Osteocyte (in vitro differentiated cells): Measurements from ENCODE around the gene PCDHGB5. TPM values are rescaled to one million over a fixed set of nuclear protein-coding genes. Genes with fewer than 3 reads are reported as not detected.

Experiments
- DNase-seq: peaks from one replicate; pipeline ENCODE4 v3.0.0; 2021; ENCODE audit warnings: mixed read lengths; ENCODE audit not compliant: unreplicated experiment; ENCODE audit errors: extremely low spot score
- H3K27ac Mint-ChIP-seq: one replicate; pipeline ENCODE4 v1.8.0; 2021; ENCODE audit warnings: mild to moderate bottlenecking, mixed read lengths; ENCODE audit not compliant: unreplicated experiment
- H3K27me3 Mint-ChIP-seq: one replicate; pipeline ENCODE4 v1.8.0; 2021; ENCODE audit warnings: mixed read lengths; ENCODE audit not compliant: unreplicated experiment
- H3K36me3 Mint-ChIP-seq: one replicate; pipeline ENCODE4 v1.8.0; 2021; ENCODE audit warnings: mixed read lengths; ENCODE audit not compliant: unreplicated experiment
- H3K4me1 Mint-ChIP-seq: one replicate; pipeline ENCODE4 v1.8.0; 2021; ENCODE audit warnings: mixed read lengths; ENCODE audit not compliant: unreplicated experiment
- H3K4me3 Mint-ChIP-seq: one replicate; pipeline ENCODE4 v1.8.0; 2021; ENCODE audit warnings: mild to moderate bottlenecking, moderate library complexity, mixed read lengths; ENCODE audit not compliant: unreplicated experiment
- H3K9me3 Mint-ChIP-seq: one replicate; pipeline ENCODE4 v1.8.0; 2021; ENCODE audit warnings: mixed read lengths; ENCODE audit not compliant: unreplicated experiment
- total RNA-seq: library from RNA; stranded (reverse); gene quantifications from 2 replicates; pipeline ENCODE4 v1.2.1, GENCODE V29; 2021
- TF ChIP-seq, protein P1 (sequence below): fragments of 200-600 bp; sonication (generic); IDR thresholded peaks from 2 replicates; pipeline ENCODE4 v1.5.0; 2021; ENCODE audit warnings: antibody characterized with exemption, mild to moderate bottlenecking, moderate library complexity

Gene PCDHGB5
- total RNA-seq, 1 donor from 2014 or later: 1.3 TPM

GRCh38 chr5:141434006-141434405 lies 36.3 kb downstream of the PCDHGB5 start:
- H3K9me3 Mint-ChIP-seq: peaks cover 21% of the 10 kb centered on the region
- H3K27me3 Mint-ChIP-seq: no peaks in the 10 kb centered on the region
- H3K27ac Mint-ChIP-seq: no peak overlapping the region
- no peaks in the 10 kb centered on the region for H3K4me1 Mint-ChIP-seq
- DNase-seq: no peak
- TF ChIP-seq, protein P1, sequence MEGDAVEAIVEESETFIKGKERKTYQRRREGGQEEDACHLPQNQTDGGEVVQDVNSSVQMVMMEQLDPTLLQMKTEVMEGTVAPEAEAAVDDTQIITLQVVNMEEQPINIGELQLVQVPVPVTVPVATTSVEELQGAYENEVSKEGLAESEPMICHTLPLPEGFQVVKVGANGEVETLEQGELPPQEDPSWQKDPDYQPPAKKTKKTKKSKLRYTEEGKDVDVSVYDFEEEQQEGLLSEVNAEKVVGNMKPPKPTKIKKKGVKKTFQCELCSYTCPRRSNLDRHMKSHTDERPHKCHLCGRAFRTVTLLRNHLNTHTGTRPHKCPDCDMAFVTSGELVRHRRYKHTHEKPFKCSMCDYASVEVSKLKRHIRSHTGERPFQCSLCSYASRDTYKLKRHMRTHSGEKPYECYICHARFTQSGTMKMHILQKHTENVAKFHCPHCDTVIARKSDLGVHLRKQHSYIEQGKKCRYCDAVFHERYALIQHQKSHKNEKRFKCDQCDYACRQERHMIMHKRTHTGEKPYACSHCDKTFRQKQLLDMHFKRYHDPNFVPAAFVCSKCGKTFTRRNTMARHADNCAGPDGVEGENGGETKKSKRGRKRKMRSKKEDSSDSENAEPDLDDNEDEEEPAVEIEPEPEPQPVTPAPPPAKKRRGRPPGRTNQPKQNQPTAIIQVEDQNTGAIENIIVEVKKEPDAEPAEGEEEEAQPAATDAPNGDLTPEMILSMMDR: no peak
- peaks cover 32% of the 10 kb centered on the region for H3K36me3 Mint-ChIP-seq
- no peak overlapping the region for H3K4me3 Mint-ChIP-seq

DNA sequence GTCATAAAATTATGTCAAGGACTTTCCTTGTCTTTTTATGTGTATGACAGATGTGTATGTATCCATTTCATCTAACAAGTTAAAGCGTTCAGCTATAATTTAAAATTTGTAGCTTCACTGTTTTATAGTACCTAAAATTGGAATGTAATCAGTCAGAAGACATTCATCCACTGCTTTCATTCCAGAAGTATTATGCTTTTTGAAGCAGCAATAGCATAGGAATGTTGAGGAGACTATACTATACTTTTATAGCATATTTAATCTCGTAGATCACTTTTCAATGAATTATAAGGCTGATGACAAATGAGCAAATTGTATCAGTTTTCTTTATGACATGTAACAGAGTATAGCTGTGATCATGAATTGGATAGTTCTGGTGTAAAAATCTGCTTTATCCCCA lies 39.5 kb downstream of the PCDHGB5 start:
- no peaks in the 10 kb centered on the region for H3K27me3 Mint-ChIP-seq
- H3K9me3 Mint-ChIP-seq: peaks cover 16% of the 10 kb centered on the region
- no peaks in the 10 kb centered on the region for H3K4me1 Mint-ChIP-seq
- no peak overlapping the region for H3K27ac Mint-ChIP-seq
- DNase-seq: no peak
- H3K36me3 Mint-ChIP-seq: peaks cover 24% of the 10 kb centered on the region
- H3K4me3 Mint-ChIP-seq: no peak overlapping the region
- TF ChIP-seq, protein P1: no peak

DNA sequence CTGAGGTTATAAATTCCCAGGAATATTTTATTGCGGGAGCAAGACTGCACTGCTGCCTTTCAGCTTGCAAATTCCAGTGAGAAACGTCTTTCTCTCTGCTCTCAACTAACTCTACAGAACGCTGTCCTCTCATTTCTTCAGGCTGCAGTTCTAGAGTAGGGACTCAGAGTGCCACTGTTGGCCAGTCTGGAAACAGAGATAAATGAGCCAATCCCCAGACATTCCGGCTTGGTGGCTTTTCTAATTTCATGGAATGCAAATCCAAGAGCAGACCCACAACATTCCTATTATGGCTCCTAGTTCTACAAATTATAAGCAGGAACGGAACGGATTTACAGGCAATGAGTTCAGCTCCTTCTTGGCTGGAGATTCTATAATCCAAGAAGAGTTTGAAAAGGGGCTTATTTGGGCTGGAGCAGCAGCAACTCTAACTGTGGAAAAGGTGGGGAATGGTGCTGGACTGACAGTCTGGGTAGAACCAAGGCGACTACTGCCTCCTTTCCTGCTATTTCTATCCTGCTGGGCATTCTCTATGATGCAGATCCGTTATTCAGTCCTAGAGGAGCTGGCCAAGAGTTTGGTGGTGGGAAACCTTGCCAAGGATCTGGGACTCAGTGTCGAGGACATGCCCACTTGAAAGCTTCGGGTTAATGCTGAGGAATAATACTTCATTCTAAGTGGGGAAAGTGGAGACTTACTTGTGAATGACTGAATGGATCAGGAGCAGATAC lies 41.8 kb downstream of the PCDHGB5 start:
- H3K9me3 Mint-ChIP-seq: peaks cover 18% of the 10 kb centered on the region
- no peak for DNase-seq
- H3K27ac Mint-ChIP-seq: no peak overlapping the region
- no peak overlapping the region for H3K4me3 Mint-ChIP-seq
- TF ChIP-seq, protein P1: no peak
- no peaks in the 10 kb centered on the region for H3K4me1 Mint-ChIP-seq
- H3K36me3 Mint-ChIP-seq: peaks cover 14% of the 10 kb centered on the region
- H3K27me3 Mint-ChIP-seq: no peaks in the 10 kb centered on the region

GRCh38 chr5:141440341-141440740 lies 42.6 kb downstream of the PCDHGB5 start:
- H3K27ac Mint-ChIP-seq: no peak overlapping the region
- H3K36me3 Mint-ChIP-seq: peaks cover 14% of the 10 kb centered on the region
- no peaks in the 10 kb centered on the region for H3K27me3 Mint-ChIP-seq
- TF ChIP-seq, protein P1: no peak
- H3K9me3 Mint-ChIP-seq: peaks cover 15% of the 10 kb centered on the region
- no peaks in the 10 kb centered on the region for H3K4me1 Mint-ChIP-seq
- DNase-seq: no peak
- H3K4me3 Mint-ChIP-seq: no peak overlapping the region

- no peak overlapping the region for H3K4me3 Mint-ChIP-seq
- TF ChIP-seq, protein P1: no peak
- H3K4me1 Mint-ChIP-seq: no peaks in the 10 kb centered on the region
Observed at GRCh38 chr5:141441571-141442170, 43.9 kb downstream of the PCDHGB5 start.

More at GRCh38 chr5:141441571-141442170, 43.9 kb downstream of the PCDHGB5 start:
- no peak overlapping the region for H3K27ac Mint-ChIP-seq
- peaks cover 9% of the 10 kb centered on the region for H3K9me3 Mint-ChIP-seq
- DNase-seq: no peak
- no peaks in the 10 kb centered on the region for H3K27me3 Mint-ChIP-seq
- peaks cover 11% of the 10 kb centered on the region for H3K36me3 Mint-ChIP-seq
